Fibroblast of upper back skin (primary cell): ENCODE results near the gene E2F8.

Source experiments
- DNase-seq: peaks from one replicate; pipeline ENCODE4 v3.0.0-alpha.2; 2013

E2F8 gene

GRCh38 chr11:19252394-19253152 is 11.8 kb upstream of the E2F8 start:
- DNase-seq: no peak

DNA sequence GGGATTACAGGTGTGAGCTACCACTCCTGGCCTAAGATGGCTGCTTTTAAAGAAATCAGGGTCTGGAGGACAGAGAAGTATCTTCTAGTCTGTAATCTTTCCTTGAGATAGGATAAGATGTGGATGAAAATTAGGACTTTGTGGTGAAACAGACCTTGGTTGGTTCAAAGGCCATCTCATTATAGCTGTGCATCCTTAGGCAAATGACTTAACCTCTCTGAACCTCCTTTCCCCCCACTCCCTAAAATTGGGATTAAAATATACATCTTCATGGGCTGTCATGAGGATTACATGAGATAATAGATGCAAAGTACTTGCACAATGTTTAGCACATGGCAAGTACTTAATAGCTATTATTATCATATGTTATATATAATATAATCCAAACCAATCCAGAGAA is 10.8 kb upstream of the E2F8 start:
- no peak for DNase-seq

- no peak for DNase-seq
Observed at GRCh38 chr11:19246816-19247215, 6.1 kb upstream of the E2F8 start.

- no peak for DNase-seq
Observed at GRCh38 chr11:19245351-19245750, 4.6 kb upstream of the E2F8 start.

GRCh38 chr11:19244621-19245020 is 3.9 kb upstream of the E2F8 start:
- DNase-seq: no peak

GRCh38 chr11:19244084-19244483 is 3.3 kb upstream of the E2F8 start:
- no peak for DNase-seq

- no peak for DNase-seq
Observed at GRCh38 chr11:19243613-19244012, 2.9 kb upstream of the E2F8 start.

GRCh38 chr11:19243143-19243542 is 2.4 kb upstream of the E2F8 start:
- DNase-seq: no peak

- DNase-seq: no peak
Observed at GRCh38 chr11:19242179-19242932, 1.6 kb upstream of the E2F8 start.

- DNase-seq: no peak
Observed at GRCh38 chr11:19241260-19242178, 774 bp upstream of the E2F8 start.

- DNase-seq: no peak
Observed at GRCh38 chr11:19239039-19239438, 1.7 kb downstream of the E2F8 start.

DNA sequence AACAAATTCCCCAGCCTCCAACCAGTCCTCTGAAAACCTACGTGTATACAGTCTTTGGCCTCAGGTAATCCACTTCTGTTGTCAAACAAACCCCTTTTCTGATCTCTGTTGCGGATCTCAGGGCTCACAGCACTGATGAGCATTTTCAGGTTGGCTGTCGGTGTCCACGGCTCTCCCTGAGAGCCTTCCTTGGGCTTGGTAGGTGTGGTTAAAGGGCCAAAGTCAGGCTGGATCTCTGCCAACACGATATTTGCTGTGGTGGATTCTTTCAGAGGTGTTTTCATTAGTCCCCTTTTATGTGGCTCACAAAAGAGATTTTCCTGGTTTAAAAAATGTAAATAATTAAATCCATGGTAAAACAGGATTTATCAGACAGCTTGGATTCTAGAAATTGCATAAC is 2.9 kb downstream of the E2F8 start:
- no peak for DNase-seq

- DNase-seq: no peak
Observed at GRCh38 chr11:19237381-19237780, 3.4 kb downstream of the E2F8 start.

DNA sequence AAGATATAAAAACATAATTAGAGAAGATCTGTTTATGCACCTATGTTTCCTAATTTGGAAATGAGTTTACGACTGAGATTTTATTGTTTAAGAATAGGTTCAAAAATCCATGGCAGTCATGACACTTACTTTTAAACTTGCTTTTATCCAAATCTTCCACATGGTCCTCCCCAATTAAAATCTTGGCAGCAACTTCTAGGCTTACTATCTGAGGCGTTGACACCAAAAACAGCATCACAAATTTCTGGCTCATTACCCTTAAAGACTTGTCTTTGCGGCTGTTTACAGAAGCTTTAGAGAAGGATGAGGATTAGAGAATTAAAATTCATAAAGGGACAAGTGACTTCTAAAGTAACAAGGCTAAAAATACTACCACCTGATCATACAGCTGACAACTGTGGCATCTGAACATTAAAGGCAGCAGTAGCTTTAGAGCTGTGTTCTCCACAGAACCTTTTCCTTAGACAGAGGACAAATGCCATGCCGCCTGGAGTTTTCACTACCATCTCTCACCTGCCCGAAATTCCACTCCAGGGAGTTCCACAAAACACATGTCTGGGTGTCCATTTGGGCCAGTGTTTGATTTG is 6.4 kb downstream of the E2F8 start:
- DNase-seq: no peak

- peak; percentile 86 for DNase-seq
Observed at GRCh38 chr11:19232910-19233503, 7.7 kb downstream of the E2F8 start.

DNA sequence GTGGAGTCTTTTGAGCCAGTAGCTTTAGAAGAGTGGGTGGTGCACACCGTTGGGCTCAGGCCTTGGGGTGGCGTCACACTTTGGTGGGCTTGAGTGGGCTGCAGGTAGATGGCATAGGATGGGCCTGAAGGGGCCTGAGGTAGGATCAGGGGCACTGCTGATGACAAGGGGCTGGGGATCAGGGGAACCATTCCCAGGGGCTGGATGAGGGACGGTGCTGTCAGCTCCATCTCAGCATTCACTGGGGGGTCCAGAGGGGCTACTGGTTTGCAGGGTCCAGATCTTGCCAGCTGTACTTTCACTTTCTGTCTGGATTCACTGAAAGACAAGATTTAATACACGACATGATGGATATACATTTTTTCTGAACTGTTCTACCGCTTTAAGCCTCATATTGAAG is 11.1 kb downstream of the E2F8 start:
- DNase-seq: no peak

- no peak for DNase-seq
Observed at GRCh38 chr11:19228968-19229367, 11.8 kb downstream of the E2F8 start.

DNA sequence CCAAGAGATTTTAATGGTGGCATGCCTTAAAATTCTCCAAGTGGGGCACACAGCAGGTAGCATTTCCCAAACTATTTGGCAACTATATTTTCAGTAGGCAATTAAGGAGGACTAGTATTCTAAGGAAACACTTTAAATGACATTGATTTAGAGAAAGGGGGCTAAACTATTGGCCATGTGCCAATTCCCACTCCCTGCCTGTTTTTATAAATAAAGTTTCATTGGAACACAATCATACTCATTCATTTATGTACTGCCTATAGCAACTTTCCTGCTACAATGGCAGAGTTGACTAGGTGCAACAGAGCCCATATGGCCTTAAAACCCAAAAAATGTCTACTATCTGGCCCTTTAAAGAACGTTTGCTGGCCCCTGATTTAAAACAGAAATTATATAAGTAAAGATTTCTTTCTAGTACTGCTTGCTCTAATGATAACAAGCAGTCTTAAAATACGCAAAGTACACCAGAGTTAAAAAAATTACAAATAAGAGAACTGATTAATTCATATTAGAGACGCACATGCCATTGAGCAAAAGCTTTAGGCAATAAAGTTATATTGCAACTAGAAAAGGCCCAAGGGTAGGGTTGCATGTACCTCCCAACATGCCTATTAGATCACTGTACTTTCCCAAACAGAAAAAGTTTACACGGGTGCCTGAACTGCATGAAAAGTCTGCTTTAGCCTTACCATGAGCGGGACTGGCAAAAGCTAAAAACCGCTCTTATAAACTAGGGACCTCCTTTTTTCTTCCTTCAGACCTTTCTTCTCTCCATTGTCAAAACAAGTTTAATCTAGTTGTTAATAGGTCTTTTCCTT is 14.2 kb downstream of the E2F8 start:
- DNase-seq: no peak

GRCh38 chr11:19225581-19225980 is 15.2 kb downstream of the E2F8 start:
- DNase-seq: no peak

- no peak for DNase-seq
Observed at GRCh38 chr11:19225123-19225522, 15.6 kb downstream of the E2F8 start.

DNA sequence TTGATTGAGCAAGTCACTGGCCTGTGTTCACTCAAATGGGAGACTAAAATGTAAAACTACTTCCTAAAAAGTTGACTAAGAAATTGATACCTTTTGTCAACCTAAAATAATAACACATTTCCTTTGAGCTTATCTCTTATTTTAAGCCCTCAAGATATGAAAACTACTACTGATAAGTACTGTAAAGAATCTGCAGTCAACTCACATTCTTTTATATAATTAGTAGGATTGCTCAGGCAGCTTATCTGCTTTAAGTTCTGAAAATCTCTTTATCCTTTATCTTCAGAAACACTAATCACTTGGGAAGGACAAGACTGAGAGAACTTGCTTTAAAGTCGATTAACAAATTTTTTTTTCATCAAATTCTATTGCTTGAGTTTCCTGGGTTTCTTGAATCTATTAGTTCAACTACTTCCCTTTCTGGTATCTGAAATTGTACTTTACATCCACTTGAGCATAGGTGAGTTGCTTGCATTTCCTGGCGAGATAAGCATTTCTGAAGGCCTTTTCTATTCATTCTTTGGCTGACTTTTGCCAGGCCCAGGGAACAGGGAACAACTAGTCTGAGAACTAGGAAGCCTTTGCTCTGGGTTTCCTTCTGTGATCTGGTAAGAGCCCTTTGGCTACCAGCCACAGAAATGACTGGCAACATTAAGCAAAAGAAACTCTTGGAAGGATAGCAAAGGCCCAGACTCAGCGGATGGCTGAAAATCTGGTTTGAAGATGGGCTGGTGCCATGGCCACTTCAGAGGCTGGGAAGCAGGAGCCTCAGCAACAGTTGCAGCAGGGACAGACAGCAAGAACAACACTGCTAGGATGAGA is 19.6 kb downstream of the E2F8 start:
- DNase-seq: no peak
